HL-60 (cell line): ENCODE data around the gene PDCD6IP.

Source experiments
- DNase-seq, 2 experiments: peaks; one replicate each; pipeline ENCODE4 v3.0.0-alpha.2; 2010 to 2020; ENCODE audit warnings: low read depth in 1 of 2, low spot score in 1 of 2
- H3K27ac ChIP-seq: fragments of 250-450 bp; sonication (Bioruptor Pico); replicated peaks from 2 replicates; pipeline ENCODE4 v1.5.1; 2020; ENCODE audit warnings: mild to moderate bottlenecking, moderate library complexity
- H3K27me3 ChIP-seq: fragments of 250-450 bp; sonication (Bioruptor Pico); 2 replicates; pipeline ENCODE4 v1.5.1; 2021; ENCODE audit warnings: mild to moderate bottlenecking, moderate library complexity; ENCODE audit not compliant: insufficient read depth, poor library complexity, severe bottlenecking
- H3K4me3 ChIP-seq: replicated peaks from 2 replicates; pipeline ENCODE4 v1.5.1; 2011; ENCODE audit warnings: mild to moderate bottlenecking, control low read depth, low read length; ENCODE audit not compliant: insufficient read depth
- GABPA ChIP-seq: IDR thresholded peaks from 2 replicates; pipeline ENCODE4 v1.6.1; 2012; ENCODE audit warnings: low read depth
- POLR2AphosphoS5 ChIP-seq: IDR thresholded peaks from 2 replicates; pipeline ENCODE4 v1.6.1; 2012; ENCODE audit warnings: low read depth
- SPI1 ChIP-seq: IDR thresholded peaks from 2 replicates; pipeline ENCODE4 v1.6.1; 2012; ENCODE audit warnings: low read depth, mild to moderate bottlenecking, borderline replicate concordance
- TF ChIP-seq, protein P1 (sequence below): IDR thresholded peaks from 2 replicates; pipeline ENCODE4 v1.6.1; 2012; ENCODE audit warnings: low read depth; ENCODE audit not compliant: insufficient replicate concordance
- TF ChIP-seq, protein P2 (sequence below): IDR thresholded peaks from one replicate; pipeline ENCODE4 v1.5.1; 2011; ENCODE audit warnings: low read length, control low read depth, inconsistent platforms; ENCODE audit not compliant: insufficient read depth

The PDCD6IP gene

DNA sequence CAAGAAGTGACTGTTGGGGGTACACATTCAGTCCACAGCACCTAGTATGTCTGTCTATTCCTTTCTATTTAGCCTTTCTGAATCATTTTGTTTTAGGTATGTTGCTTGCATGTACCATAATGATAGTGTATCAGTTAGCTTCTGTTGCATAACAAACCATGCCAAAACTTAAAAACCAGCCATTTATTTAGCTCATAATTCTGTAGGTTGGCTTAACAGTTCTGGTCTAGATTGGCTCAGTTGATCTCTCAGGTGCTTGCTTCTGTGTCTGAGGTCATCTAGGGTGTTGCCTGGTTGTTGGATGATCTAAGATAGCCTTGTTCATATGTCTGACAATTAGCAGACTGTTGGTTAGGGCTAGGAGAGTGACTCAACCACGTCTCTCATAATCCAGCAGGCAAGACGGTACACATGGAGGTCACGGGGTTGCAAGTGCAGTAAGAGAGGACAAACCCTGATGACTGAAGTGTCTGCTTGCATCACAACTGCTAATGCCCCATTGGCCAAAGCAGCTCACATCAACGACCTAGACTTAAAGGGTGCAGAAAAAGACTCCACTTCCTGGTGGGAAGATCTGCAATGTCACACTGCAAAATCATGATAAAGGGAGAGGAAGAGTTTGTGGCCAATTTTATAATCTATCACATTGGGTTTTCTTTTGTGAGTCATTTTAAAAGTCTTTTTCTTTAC, 6.8 kb upstream of the PDCD6IP start:
- TF ChIP-seq POLR2AphosphoS5 (no peak), GABPA (no peak), SPI1 (no peak)
- TF ChIP-seq, protein P1, sequence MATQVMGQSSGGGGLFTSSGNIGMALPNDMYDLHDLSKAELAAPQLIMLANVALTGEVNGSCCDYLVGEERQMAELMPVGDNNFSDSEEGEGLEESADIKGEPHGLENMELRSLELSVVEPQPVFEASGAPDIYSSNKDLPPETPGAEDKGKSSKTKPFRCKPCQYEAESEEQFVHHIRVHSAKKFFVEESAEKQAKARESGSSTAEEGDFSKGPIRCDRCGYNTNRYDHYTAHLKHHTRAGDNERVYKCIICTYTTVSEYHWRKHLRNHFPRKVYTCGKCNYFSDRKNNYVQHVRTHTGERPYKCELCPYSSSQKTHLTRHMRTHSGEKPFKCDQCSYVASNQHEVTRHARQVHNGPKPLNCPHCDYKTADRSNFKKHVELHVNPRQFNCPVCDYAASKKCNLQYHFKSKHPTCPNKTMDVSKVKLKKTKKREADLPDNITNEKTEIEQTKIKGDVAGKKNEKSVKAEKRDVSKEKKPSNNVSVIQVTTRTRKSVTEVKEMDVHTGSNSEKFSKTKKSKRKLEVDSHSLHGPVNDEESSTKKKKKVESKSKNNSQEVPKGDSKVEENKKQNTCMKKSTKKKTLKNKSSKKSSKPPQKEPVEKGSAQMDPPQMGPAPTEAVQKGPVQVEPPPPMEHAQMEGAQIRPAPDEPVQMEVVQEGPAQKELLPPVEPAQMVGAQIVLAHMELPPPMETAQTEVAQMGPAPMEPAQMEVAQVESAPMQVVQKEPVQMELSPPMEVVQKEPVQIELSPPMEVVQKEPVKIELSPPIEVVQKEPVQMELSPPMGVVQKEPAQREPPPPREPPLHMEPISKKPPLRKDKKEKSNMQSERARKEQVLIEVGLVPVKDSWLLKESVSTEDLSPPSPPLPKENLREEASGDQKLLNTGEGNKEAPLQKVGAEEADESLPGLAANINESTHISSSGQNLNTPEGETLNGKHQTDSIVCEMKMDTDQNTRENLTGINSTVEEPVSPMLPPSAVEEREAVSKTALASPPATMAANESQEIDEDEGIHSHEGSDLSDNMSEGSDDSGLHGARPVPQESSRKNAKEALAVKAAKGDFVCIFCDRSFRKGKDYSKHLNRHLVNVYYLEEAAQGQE, result no peak
- TF ChIP-seq, protein P2, sequence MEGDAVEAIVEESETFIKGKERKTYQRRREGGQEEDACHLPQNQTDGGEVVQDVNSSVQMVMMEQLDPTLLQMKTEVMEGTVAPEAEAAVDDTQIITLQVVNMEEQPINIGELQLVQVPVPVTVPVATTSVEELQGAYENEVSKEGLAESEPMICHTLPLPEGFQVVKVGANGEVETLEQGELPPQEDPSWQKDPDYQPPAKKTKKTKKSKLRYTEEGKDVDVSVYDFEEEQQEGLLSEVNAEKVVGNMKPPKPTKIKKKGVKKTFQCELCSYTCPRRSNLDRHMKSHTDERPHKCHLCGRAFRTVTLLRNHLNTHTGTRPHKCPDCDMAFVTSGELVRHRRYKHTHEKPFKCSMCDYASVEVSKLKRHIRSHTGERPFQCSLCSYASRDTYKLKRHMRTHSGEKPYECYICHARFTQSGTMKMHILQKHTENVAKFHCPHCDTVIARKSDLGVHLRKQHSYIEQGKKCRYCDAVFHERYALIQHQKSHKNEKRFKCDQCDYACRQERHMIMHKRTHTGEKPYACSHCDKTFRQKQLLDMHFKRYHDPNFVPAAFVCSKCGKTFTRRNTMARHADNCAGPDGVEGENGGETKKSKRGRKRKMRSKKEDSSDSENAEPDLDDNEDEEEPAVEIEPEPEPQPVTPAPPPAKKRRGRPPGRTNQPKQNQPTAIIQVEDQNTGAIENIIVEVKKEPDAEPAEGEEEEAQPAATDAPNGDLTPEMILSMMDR, result no peak
- peak; percentile 90 to 91 for DNase-seq
- no peaks in the 10 kb centered on the region for H3K27me3 ChIP-seq
- peak overlapping the region; percentile 12 for H3K27ac ChIP-seq
- no peak overlapping the region for H3K4me3 ChIP-seq

- no peak for DNase-seq
- Histone ChIP-seq H3K27me3 (no peaks in the 10 kb centered on the region), H3K27ac (peak overlapping the region; percentile 12), H3K4me3 (no peak overlapping the region)
- TF ChIP-seq, protein P2, result no peak
- TF ChIP-seq, protein P1, result no peak
These were observed 6.1 kb upstream of the PDCD6IP start for GRCh38 chr3:33792167-33792892.

DNA sequence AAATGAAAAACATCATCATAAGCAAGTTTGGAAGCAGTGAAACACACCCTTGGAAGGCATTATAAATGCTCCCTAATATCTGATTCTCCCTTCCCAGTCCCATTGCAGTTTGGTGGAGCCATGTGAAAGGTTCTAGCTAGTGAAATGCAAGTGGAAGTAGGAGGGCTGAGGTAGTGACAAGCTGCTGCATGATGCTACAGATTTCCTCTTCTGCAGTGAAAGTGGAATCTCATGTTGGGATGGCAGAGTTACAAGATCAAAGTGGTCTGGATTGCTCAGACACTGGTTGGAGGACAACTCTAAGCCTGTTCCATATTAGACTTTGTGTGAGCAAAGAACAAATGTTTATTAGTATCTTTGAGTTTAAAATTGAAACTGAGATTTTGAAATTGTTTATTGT, 3.3 kb upstream of the PDCD6IP start:
- H3K27me3 ChIP-seq, result no peaks in the 10 kb centered on the region
- no peak for DNase-seq
- no peak overlapping the region for H3K4me3 ChIP-seq
- no peak for TF ChIP-seq POLR2AphosphoS5
- TF ChIP-seq SPI1, result no peak
- TF ChIP-seq, protein P2, result no peak
- no peak for TF ChIP-seq GABPA
- TF ChIP-seq, protein P1, result no peak
- H3K27ac ChIP-seq, result no peak overlapping the region
